Neutrophil (primary cell): Measurements from ENCODE around the gene PDPR.
"Not testable (repeated sequence)": the region's sequence is repeated elsewhere in the genome, so short reads cannot be mapped to it uniquely, and the experiment has no call there.

ENCODE experiments used
- H3K27ac ChIP-seq: fragments of 200-600 bp; sonication (generic); 2 replicates; pipeline ENCODE4 v1.5.1; 2016; ENCODE audit warnings: mild to moderate bottlenecking, moderate library complexity
- H3K27me3 ChIP-seq: fragments of 200-600 bp; sonication (generic); 2 replicates; pipeline ENCODE4 v1.6.0; 2016; ENCODE audit warnings: mild to moderate bottlenecking
- H3K36me3 ChIP-seq: fragments of 200-600 bp; sonication (generic); 2 replicates; pipeline ENCODE4 v1.5.1; 2017
- H3K4me1 ChIP-seq, 2 experiments: fragments of 200-600 bp in 1 of 2; sonication (generic) in 1 of 2; 1 replicate in 1 of 2; 2 replicates in 1 of 2; pipeline versions ENCODE4 v1.5.1 to v1.6.1; 2013 to 2016; ENCODE audit warnings: low read depth in 1 of 2, low read length in 1 of 2, mild to moderate bottlenecking in 1 of 2, moderate library complexity in 1 of 2; ENCODE audit not compliant: control insufficient read depth in 1 of 2, insufficient read depth in 1 of 2
- H3K4me3 ChIP-seq, 2 experiments: fragments of 200-600 bp in 1 of 2; sonication (generic) in 1 of 2; 1 replicate in 1 of 2; 2 replicates in 1 of 2; pipeline ENCODE4 v1.5.1; 2013 to 2016; ENCODE audit warnings: low read depth in 1 of 2, low read length in 1 of 2, mild to moderate bottlenecking in 1 of 2, moderate library complexity in 1 of 2
- H3K9me3 ChIP-seq: fragments of 200-600 bp; sonication (generic); 2 replicates; pipeline ENCODE4 v1.5.1; 2016
- TF ChIP-seq, protein P1 (sequence below): fragments of 200-600 bp; sonication (generic); IDR thresholded peaks from 2 replicates; pipeline ENCODE4 v1.5.1; 2016; ENCODE audit warnings: antibody characterized with exemption

The PDPR gene

DNA sequence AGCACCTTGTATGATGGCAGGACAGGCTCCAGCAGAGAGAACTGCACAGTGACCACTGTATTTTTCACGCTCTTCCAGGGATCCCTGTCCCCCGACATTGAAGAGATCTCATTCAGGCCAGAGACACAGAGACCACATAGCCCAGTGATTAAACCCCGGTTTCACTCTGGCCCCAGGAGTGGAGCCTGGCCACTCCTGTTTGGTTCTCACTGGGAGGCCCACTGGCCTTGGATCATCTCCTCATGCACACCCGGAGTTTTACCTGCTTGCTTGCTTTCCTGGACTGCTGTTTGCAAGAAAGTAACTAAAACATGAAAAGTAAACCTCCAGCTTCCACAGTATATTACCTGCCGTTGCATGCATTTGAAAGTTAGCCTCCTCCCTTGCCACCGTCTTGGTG is 46.3 kb downstream of the PDPR start:
- TF ChIP-seq, protein P1, sequence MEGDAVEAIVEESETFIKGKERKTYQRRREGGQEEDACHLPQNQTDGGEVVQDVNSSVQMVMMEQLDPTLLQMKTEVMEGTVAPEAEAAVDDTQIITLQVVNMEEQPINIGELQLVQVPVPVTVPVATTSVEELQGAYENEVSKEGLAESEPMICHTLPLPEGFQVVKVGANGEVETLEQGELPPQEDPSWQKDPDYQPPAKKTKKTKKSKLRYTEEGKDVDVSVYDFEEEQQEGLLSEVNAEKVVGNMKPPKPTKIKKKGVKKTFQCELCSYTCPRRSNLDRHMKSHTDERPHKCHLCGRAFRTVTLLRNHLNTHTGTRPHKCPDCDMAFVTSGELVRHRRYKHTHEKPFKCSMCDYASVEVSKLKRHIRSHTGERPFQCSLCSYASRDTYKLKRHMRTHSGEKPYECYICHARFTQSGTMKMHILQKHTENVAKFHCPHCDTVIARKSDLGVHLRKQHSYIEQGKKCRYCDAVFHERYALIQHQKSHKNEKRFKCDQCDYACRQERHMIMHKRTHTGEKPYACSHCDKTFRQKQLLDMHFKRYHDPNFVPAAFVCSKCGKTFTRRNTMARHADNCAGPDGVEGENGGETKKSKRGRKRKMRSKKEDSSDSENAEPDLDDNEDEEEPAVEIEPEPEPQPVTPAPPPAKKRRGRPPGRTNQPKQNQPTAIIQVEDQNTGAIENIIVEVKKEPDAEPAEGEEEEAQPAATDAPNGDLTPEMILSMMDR = no peak
- Histone ChIP-seq H3K27ac (no peak overlapping the region), H3K36me3 (peaks cover 75% of the 10 kb centered on the region)

DNA sequence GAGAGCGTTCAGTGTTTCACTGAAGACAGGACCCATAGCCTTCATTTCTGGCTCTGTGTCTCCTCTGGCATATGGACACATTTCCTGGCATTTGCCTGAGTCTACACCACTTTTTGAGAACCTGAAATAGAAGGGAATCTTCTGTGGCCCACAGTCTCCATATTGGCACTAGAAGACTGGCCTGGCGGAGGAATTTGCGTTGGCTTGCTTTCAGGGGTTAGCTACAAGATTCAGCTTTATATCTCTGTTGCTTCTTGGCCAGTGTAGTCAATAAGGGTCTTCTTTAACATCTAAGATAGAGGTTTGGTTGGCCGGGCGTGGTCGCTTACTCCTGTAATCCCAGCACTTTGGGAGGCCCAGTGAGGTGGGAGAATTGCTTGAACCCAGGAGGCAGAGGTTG is 46.7 kb downstream of the PDPR start:
- Histone ChIP-seq H3K27me3 (no peaks in the 10 kb centered on the region), H3K27ac (no peak overlapping the region), H3K4me3 (no peak overlapping the region), H3K36me3 (peaks cover 72% of the 10 kb centered on the region), H3K4me1 (no peaks in the 10 kb centered on the region), H3K9me3 (no peaks in the 10 kb centered on the region)
- TF ChIP-seq, protein P1 = no peak

More for the DNA sequence above, 46.3 kb downstream of the PDPR start:
- Histone ChIP-seq H3K27me3 (no peaks in the 10 kb centered on the region), H3K9me3 (no peaks in the 10 kb centered on the region), H3K4me3 (no peak overlapping the region), H3K4me1 (no peaks in the 10 kb centered on the region)

DNA sequence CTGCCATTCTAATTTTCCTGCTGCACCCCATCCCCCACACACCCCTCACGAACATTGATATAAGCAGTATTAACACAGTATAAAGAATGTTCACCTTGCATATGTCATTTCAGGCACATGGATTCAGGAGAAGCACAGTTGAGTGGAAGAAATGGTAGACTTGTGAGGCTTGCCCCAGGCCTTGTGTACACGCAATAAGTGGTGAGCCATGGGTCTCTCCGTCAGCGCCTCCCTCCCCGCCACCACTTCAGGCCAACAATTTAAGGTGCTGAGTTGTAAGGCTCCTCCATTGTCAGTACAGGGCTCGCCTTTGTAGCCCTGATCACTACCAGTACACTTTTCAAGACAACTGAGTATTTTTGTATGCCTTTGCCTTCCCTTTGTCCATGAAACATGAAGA is 47.2 kb downstream of the PDPR start:
- Histone ChIP-seq H3K36me3 (peaks cover 66% of the 10 kb centered on the region), H3K27ac (no peak overlapping the region), H3K27me3 (no peaks in the 10 kb centered on the region), H3K9me3 (no peaks in the 10 kb centered on the region), H3K4me3 (no peak overlapping the region), H3K4me1 (no peaks in the 10 kb centered on the region)
- TF ChIP-seq, protein P1 = no peak

DNA sequence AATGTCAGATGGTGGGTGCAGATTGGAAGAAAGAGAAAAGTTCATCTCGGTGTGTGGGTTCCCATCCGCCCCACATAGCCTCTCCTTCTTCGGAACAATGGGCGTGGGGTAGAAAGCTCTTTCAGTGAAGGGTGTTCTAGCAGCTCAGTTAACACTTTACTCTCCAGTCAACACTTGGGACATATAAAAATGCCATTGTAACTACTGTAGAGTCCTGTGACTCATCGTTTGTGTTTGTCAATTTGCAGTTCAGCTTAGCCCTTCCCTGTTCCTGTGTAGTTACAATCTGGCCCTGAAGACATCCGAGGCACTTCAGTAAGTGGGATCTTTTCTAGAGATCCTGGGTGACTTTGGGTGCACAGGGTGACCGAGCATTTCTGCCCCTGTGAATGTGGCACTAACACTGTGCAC is 47.9 kb downstream of the PDPR start:
- H3K4me3 ChIP-seq = no peak overlapping the region
- TF ChIP-seq, protein P1 = no peak
- H3K9me3 ChIP-seq = no peaks in the 10 kb centered on the region
- H3K27ac ChIP-seq = no peak overlapping the region
- no peaks in the 10 kb centered on the region for H3K27me3 ChIP-seq
- no peaks in the 10 kb centered on the region for H3K4me1 ChIP-seq
- H3K36me3 ChIP-seq = peaks cover 59% of the 10 kb centered on the region

DNA sequence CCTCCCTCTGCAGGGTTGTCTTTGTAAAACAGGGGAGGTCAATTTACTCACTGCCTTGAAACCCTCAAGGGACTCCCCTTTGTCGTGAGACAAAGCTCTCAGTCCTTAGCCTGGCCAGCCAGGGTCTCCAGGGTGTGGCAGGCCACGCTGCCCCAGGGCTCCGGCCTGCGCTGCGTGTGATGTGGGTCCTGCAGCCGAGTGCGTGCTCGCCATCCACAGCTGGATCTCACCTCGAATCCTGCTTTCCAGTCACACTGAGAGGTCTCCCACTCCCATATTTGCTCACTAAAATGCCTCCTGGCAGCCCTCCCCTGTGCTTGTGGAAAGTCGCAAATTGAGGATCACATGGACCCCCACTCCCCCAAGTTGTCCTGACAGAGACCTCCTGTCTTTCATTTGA is 49.5 kb downstream of the PDPR start:
- Histone ChIP-seq H3K4me3 (no peak overlapping the region), H3K4me1 (no peaks in the 10 kb centered on the region), H3K9me3 (no peaks in the 10 kb centered on the region), H3K36me3 (peaks cover 44% of the 10 kb centered on the region), H3K27me3 (no peaks in the 10 kb centered on the region), H3K27ac (no peak overlapping the region)
- TF ChIP-seq, protein P1 = no peak

DNA sequence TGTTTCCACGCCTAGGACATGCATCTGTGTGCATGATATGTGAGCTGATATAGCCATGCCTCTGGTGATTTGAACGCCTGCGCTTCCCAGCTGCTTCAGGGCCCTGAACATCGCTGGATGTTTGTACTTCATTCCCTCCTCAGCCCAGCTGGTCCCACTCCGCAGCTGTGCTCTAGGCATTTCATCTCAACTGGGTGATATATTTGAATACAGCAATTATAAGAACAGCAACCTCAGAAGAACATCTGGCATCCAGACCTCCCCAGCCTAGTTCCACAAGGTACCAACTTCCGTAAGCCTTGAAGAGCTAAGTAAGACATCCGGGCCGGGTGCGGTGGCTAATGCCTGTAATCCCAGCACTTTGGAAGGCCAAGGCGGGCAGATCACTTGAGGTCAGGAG is 52.6 kb downstream of the PDPR start:
- H3K27me3 ChIP-seq, H3K4me1 ChIP-seq, H3K27ac ChIP-seq, H3K9me3 ChIP-seq, H3K4me3 ChIP-seq: not testable (repeated sequence)
- peaks cover 13% of the 10 kb centered on the region for H3K36me3 ChIP-seq

DNA sequence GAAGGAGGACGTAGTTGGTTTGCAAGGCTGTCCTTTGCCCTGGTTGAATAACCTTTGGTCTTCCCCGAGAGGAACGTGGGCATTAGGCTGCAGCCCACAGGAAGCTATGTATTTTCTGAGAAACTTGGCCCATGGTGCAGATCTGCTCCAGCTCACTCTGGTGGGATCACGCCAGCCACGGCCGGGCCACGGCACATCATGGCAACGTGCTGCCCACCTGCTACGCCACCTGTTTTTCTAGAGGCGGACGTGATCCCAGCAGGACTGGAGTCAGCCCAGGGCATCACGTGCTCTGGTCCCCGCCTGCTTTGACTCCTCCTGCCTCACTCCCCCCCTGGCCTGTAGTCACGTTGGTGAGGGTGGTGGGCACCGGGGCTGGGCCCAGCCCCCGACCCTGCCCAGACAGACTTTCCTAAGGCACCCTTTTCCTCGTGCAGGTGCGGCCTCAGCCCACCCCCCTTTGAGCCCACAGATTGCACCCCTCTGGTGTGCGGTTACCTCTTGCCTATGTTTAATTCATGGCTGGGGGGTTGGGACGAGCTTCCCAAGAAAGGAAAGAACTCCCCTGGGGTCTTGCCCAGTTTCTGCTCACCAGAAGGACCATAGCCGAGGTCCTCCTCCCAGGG is 59.2 kb downstream of the PDPR start, which contains the start of gene CLEC18C:
TSS of gene CLEC18C (plus strand) at position 576 of the 626 bp plus-strand sequence. CDS start 492 bp downstream, outside the sequence.
- not testable (repeated sequence) for H3K9me3 ChIP-seq, H3K27ac ChIP-seq, H3K4me1 ChIP-seq, H3K4me3 ChIP-seq, H3K27me3 ChIP-seq, H3K36me3 ChIP-seq

DNA sequence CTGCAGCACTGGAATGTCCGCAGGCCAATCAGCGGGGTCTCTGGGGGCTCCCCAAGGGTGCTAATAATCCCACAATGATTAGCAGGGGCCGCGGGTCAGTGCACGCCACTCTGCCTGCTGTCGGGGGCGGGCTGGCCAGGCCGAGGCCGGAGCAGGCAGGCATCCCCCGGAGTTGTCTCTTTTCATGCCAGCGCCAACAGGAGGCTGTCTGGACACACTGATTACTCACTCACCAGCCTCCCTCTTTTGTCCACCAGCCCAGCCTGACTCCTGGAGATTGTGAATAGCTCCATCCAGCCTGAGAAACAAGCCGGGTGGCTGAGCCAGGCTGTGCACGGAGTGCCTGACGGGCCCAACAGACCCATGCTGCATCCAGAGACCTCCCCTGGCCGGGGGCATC is 59.8 kb downstream of the PDPR start:
- not testable (repeated sequence) for H3K4me1 ChIP-seq, H3K9me3 ChIP-seq, H3K27ac ChIP-seq, H3K36me3 ChIP-seq, H3K27me3 ChIP-seq, H3K4me3 ChIP-seq

DNA sequence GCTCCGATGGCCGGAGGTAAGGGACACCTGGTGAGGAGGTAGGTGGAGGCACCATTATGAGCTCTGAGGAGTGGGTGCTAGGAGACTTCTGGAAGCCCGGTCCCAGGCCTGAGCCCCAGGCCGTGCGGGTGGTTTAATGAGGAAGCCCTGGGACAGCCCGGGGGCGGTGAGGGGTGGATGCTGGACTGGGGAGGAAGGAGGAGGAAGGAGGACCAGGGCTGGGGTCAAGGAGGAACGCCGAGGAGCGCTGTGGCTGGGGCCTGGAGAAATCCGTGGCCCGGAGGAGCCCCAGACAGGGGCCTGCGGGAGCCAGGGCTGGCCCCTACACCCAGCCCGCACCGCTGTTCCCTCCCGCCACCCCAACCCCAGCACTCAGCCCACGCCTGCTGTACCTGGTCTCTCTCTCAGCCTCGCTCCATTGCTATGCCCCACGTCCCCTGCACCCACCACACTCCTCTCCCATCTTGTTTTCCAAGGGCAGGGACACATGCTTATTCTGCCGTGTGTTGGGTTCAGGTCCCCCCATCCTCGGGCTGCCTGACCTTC is 60.3 kb downstream of the PDPR start:
- not testable (repeated sequence) for H3K36me3 ChIP-seq, H3K27ac ChIP-seq, H3K4me1 ChIP-seq, H3K9me3 ChIP-seq, H3K4me3 ChIP-seq, H3K27me3 ChIP-seq
